SHP77 treated with DMSO at 0.1 percent for 48 hours (cell line): ENCODE data around the gene FLNB.
A peak's percentile ranks its signal among the peaks of the same experiment; 100 is the strongest.

Source experiments
- DNase-seq: peaks from one replicate; lab custom pipeline; 2025; lab: John Stamatoyannopoulos, UW

The FLNB gene

DNA sequence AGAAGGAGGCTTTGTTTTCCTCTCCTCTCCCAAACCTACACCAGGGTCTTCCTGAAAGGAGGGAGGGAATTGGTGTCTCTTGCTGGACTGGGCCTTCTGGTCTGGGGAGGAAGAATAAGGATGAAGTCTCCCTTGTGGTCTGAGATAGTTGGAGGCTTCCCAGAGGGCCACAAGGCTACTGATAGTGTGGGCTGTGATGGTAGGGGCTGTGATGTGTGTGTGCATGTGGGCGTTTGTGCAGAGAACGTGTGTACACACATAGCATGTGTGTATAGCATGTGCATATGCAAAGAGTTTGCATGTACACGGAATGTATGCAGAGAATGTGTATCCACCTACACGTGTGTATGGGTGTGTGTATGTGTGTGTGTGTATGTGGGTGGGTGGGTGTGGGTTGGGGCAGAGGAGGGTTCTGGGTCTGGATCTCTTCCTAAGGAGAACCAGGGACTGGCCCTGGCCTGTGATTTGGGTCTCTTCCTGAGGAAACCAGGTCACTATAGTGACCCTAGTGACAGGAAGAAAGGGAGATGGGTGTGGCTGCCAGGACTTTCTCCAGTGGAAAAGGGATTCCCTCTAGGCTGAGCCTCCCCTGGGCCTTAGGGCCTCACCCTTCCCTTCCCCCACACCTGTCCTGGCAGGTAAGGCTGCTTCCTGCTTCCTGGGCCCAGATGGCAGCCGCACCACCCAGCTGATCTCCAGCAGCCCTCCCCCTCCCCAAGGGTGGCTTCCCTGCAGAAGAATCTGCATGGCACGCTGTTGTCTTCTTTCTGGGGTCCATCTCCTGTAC lies 1.7 kb downstream of the FLNB start:
- DNase-seq, result no peak

DNA sequence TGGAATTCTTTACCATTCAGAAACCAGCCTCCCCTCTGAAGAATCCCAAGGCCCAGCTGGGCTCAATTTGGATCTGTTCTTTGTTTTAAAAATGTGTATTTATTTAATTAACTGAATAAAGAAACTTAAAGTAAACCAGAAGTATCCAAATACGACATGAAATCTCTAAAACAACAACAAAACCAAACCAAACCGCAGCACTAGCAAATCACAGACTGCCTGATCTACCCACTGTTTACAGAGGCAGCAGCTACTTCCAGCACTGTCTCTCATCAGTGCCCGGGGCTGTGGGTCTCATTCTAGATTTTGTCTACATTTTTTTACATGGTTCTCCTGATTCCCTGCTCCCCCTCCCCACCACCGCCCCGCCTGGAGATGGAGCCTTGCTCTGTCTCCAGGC lies 2.3 kb downstream of the FLNB start:
- DNase-seq, result no peak

DNA sequence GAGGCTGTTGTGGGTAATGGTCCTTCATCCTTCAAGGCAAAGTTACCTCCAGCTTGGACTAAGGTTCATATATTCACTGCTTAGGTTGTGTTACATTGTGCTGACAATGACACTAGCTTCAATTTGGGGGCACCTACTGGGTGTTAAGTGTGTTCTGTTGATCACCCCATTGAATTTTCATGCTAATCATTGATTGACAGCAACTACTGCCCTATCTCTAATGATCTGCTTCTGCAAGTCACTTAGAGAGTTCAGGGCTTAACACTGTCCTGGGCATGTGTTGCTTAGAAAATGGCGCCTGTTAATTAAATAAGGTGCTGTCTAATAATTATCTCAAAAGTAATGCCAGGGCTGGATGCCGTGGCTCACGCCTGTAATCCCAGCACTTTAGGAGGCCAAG lies 3.4 kb downstream of the FLNB start:
- DNase-seq, result no peak

DNA sequence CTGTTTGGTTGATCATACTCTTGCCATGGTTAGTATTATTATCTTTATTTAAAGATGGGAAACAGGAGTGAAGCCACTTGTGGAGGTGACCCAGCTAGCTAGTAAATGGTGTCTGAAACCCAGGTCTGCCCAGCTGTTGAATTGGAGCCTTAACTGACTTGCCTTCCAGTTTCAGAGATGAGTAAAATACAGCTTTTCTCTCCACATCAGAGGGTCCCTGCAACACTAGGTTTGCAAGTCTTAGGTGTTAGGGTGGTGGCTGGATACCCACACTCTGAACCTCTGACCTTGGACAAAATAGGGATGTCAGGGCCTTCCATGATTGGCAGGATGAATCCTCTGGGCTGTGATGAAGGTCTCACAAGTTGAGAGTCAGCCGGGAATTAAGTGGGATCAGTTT lies 4.1 kb downstream of the FLNB start:
- DNase-seq, result no peak

DNA sequence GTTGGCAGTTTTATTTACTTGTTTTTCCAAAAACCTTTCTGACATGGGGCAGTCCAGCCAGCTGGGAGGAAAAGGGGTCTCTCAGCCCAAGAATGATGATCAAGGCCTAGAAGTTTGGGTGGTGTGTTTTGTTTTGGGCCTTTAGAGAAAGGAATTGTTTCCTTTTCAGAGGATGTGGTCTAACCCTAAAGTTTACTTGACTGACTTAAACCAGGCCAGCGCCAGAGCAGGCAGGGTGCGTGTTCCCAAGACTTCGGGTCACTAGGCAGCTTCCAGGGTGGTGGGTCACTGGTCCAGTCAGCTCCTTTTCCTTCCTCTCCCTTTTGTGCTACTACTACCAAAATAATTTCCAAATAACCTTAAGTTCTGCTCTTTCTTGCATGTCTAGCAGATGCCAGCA lies 4.9 kb downstream of the FLNB start:
- no peak for DNase-seq

DNA sequence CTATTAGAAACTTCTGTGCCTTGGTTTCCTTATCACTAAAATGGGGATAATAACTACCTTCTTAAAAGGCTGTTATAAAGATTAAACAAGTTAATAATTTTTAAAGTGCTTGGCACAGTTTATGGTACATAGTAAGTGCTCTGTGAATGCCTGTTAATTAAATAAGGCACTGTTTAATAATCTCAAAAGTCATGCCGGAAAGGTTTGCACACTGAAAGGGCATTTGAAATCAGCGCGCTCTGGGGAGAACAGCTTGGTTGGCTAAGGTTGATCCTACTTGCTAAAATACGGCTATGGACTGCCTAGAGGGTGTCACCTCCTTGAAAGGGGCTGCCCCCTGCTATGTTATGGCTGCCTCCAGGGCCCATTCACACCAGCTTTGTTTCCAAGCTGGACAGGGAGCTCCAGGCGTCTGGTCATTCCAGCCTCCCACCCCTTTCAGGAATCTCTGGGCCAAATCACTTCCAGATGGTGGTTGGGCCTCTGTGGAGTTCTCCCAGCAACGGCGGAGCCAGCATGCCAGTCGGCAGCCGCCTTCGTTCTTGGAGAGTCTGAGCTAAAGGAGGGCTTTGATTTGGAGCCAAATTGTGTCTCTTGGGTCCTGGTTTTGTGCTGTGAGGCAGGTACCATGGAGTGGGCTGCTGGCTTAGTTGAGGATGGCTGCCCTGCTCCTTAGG lies 5.9 kb downstream of the FLNB start:
- DNase-seq, result no peak

DNA sequence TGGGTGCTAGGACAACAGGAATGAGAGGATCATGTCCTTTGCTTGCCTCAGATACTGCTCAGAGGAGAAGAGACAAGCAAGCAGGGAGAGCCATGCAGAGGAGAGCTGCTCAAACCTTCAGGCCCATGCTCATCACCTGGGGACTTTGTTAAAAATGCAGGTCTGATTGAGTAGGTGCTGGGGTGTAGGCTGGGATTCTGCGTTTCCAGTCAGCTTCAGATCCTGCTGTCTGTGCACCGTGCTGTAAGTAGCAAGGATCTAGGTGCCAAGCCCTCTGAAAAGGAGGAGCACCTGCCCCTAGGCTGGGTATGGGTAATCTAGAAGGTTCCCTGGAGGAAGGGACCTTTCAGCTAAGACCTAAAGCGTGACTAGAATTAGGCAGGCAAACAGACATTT lies 7.3 kb downstream of the FLNB start:
- no peak for DNase-seq

DNA sequence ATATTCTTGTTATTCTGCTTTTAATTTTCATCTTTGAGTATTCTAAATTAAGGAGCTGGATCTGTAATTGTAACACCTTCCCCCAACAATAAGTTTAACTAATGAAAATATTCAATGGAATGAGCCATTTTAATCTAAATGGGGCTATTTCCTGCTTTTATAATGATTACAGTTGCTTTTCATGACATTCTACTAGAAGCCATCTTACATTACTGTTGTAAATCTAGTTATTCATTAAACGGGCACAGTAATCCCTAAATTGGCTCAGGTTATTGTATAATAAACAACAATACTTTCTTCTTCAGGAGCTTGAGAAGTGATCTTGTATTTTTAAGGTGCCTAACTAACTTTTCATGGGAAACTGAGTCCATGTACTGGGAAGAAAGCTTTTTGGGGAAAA lies 8.5 kb downstream of the FLNB start:
- no peak for DNase-seq

DNA sequence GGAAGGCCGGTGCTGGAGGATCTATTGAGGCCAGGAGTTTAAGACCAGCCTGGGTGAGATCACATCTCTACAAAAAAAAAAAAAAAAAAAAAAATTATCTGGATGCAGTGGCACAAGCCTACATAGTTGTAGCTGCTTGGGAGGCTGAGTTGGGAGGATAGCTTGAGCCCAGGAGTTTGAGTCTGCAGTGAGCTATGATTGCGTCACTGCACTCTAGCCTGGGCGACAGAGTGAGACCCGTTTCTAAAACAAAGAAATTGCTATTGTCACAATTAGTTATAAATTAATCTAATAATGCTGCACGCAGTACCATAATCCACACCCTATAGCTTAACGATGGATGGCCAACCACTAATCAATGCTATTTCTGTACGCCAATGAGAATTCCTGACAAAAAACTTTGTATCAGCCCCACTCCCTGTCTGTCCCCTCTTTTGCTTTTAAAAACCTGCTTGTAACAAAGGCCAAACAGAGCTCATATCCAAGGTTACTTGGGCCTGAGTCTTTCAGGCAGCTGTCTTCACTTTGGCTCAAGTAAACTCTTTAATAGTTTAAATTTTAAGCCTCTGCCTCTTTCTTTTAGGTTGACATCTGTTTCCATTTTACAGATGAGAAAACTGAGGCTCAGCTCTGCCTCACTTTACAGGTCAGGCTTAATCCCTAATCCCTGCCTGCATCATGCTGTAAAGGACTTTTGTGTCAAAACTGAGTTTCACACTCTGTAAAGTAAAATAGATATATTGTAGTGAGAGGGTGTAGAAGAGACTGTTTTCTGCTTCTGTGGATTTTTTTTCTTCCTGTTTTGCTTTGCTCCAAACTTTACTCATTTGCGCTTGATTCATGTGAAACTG lies 10.9 kb downstream of the FLNB start:
- DNase-seq, result no peak

DNA sequence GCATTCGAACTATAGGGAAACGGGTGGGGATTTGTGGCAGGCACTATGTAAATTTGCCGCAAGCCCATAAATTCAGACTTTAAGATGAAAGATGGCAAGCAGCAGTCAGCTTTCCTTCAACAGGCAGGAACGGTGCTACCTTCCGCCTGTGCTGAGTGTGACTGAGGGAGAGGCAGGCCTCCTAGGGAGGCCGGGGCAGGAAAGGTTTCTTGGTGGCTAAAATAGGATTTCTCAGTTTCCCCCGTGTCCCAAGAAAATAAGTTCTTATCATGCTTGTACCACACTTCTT lies 12.5 kb downstream of the FLNB start:
- no peak for DNase-seq

DNA sequence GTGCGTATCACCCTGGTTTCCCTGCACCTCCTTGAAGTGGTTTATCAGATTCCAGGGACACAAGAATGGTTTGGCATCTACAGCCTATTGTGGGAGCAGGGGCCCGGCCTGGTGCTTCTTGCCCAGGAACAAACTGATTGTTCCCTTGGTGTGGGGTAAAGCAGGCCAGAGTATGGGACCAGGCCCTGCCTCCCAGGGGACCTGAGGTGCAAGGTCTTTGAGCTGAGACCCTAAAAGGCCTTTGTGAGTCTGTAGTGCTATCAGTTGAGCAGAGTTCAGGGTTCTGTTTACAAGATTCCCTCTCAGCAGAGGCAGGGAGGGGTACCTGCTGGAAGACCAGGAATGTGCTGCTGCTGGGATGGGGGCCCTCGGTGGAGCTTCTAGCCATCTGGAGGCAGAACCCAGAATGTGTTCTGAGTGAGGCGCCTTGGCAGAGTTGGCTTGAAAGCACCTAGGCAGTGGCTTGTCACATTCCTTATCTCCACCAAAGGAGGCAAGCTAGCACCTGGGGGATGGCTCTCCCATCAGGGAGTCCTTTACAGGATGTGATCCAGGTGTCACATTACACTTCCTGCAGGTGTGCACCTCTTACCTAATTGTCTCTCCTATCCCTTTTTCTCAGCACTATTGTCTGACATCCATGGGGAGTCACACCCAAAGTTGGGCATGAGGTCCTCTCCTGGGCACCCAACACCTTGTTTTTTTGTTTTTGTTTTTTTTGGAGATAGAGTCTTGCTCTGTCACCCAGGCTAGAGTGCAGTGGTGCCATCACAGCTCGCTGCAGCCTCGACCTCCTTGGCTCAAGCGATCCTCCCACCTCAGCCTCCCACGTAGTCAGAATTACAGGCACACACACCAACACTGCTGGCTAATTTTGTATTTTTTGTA lies 13.1 kb downstream of the FLNB start:
- no peak for DNase-seq

DNA sequence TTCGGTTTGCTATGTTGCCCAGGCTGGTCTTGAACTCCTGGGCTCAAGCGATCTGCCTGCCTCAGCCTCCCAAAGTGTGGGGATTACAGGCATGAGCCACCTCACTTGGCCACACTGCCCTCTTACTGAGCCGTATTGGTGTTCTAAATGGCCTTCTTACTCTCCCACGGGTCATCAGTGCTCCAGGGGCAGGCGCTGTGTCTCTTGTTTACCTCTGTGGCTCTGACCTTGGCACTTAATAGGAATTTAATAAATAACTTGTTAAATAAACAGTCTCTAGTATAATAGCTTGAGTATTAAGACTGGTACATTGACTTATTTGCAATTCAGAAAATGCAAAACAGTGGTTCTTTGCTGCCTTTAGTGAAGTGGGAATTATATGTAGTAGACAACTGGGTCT lies 13.7 kb downstream of the FLNB start:
- no peak for DNase-seq

DNA sequence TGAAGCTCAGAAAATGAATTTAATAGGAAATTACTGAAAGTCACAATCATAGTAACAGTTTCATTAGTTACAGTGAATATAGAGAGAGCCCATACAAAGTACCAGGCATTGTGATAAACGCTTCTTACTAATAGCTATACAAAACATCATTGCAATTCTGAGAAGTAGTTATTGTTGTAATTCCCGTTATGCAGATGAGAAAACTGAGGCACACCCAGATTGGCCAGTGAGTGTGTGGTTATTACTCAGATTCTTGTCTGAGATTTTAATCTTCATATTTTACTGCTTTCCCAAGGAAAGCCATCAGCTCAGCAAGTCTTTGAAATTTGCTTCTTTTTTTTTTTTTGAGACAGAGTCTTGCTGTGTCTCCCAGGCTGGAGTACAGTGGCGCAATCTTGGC lies 14.3 kb downstream of the FLNB start:
- DNase-seq, result no peak

DNA sequence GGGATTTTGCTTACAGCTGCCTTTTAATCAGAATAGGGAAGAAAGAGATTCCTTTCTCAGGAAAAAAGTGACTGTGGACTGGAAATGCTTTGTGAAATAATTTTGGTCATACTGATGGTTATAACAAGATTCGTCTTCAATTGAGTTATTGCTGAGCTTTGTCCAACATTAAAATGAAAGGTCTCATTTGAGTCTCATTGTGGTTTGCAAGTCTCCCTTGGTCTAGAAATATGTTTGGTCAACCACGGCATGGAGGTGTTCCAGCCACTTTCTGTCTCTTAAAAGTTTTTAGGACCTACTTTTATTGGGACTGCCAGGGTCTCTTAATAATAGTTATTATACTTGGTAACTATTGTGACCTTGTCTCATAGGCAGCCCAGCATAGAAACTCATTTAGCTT lies 15.3 kb downstream of the FLNB start:
- no peak for DNase-seq

DNA sequence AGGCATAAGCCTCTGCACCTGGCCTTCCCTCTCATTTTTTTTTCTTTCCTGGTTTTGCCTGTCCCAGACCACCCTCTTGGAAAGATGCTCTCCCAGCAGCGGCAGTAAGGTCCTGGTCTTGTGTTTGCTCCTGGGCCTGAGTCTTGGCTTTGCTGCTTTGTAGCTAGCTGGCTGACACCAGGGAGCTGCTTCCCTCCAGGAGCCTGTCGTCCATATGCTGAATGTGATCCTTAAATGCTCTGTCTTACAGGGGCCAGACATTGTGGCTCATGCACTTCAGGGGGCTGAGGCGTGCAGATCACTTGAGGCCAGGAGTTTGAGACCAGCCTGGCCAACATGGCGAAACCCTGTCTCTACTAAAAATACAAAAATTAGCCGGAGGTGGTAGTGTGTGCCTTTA lies 17.2 kb downstream of the FLNB start:
- DNase-seq, result no peak

DNA sequence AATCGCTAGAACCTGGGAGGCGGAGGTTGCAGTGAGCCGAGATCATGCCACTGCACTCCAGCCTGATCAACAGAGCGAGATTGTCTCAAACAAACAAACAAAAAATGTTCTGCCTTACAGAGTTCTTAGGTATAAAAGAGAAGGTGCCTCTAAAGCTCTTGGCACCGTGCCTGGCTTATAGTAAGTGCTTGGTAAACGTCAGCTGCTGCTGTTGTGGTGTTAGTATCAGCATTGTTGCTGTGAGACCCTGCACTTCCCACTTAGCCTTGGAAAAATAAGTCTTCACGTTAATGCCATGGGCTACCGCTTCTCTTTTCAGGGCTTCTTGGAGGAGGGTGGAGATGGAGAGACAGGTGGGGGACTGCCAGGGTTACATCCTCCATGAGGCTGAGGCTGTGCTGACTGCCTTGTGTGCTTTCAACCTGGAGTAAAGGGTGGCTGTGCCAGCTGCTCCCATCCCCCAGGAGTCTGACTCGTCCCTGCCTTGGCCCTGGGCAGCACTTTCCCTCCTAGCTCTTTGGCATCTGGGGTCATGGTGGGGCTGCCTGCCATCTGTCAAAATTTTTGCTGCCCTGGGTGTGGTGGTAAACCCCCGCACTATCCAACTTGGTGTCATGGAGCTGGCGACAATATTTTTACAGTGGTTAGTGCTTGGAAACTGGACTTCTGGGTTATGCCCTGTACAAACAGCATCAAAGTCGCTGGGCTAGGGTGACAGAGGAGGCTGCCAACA lies 17.8 kb downstream of the FLNB start:
- DNase-seq, result peak; percentile 63

DNA sequence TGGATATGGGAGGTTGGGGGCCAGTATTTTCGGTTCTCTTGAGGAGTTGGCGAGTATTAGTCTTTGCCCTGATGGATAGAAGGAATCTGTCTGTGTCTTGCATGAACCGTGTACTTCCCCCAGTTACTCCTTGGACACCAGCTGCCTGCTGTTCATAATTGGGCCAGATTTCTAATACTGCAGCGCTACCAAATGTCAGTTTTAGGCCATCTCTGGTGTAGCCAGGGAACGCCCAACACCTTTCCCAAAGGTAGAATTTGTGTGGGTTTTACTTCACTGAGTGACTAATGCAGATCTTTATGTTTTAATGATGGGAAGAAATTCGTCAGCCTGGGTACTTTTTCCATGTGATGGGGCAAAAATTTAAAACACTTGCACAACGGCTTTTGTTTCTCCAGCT lies 18.4 kb downstream of the FLNB start:
- DNase-seq, result no peak

DNA sequence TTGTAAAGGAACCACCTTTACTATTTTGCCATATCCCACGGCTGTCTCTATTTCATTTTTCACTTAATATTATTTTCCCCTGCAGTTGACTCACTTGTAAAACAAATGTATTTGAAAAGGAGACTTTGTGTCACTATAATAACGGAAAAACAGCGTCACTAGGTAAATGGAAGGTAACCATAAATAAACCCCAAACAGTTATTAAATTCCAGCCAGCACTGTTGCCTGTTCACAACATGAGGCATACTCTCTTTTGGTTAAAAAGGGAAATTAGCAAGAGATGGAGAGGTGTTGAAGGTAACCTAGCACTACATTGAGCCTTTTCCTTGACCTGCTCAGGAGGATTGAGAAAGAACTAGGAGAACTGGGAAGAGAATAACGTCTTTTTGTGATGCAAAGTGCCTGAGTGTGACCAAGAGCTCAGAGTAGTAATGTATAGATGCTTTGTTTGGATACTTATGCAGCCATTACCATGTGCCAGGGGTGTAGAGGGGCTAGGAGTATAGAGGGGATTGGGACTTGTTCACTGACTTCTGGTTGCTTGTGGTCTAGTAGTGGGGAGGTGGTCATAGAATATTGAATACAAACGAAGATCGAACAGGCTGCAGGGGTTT lies 19.6 kb downstream of the FLNB start:
- no peak for DNase-seq

DNA sequence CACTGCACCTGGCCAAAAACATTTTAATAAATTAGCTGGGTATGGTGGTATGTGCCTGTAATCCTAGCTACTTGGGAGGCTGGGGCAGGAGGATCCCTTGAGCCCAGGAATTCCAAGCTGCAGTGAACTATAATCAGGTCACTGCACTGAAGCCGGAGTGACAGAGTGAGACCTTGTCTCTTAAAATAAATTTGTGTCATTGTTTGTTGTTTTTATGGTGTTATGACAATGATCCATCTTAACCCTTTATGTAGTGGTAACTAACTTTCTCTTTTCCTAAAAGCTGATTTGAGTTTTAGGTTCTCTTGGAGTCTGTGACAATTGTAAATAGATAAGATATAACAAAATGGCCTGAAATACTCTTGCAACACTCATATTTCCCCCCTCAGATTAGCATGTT lies 20.7 kb downstream of the FLNB start:
- no peak for DNase-seq

DNA sequence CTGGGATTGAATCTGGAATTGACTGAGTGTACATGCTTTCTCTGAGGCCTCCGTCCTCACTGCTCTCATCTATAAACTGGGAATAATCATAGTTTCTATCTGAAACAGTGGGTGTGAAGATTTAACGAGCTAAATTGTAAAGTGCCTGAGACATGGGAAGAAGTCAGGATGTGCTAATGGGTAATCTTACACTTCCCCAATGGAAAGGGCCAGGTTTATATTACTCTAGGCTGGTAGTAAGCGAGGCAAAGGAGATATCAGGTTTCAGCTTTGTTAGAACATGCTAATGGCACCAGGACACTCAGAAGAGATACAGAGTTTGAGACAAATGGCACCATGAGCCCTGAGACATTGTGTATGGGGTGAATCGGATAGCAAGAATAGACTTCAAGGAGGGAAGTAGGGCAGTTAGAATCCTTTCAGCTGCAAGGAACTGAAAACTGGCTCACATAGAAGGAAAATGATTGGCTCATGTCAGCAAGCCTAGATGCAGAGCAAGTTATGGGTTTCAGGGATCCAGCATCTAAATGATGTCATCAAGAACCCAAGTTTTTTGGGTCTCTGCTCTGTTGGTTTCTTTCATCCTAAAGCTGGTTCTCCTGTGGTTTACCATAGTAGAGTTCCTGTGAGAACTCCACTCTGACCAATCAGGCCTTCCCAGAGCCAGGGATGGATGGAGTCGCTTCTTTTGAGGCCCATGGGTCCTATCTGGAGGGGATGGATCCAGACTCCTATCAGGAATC lies 21.8 kb downstream of the FLNB start:
- DNase-seq, result no peak
